OCI-M2 (cell line): ENCODE data around the gene POU2AF2.

ENCODE experiments used
- DNase-seq: peaks from one replicate; lab custom pipeline; 2025; ENCODE audit not compliant: unreplicated experiment; lab: John Stamatoyannopoulos, UW

POU2AF2 gene

GRCh38 chr11:111329306-111330204, 84.0 kb downstream of the POU2AF2 start:
- DNase-seq: no peak

GRCh38 chr11:111330234-111330893, 84.8 kb downstream of the POU2AF2 start:
- no peak for DNase-seq

- DNase-seq: no peak
These were observed 86.4 kb downstream of the POU2AF2 start for GRCh38 chr11:111331711-111332479.

GRCh38 chr11:111334532-111335502, 89.3 kb downstream of the POU2AF2 start:
- no peak for DNase-seq

- no peak for DNase-seq
These were observed 90.0 kb downstream of the POU2AF2 start for GRCh38 chr11:111335549-111335948.
